Tibial artery (tissue), 4 donors: ENCODE results near the gene AGR2.

Experiments used
- DNase-seq, 2 donors: peaks; one replicate each; pipeline ENCODE4 v3.0.0-alpha.2; 2019
- H3K27ac ChIP-seq, 2 donors: fragments of 200-600 bp; sonication (generic) in 1 of 2; 1 replicate in 1 of 2; 2 replicates in 1 of 2; pipeline ENCODE4 v1.5.1; 2018 to 2019; ENCODE audit warnings: mild to moderate bottlenecking in 1 of 2
- H3K27me3 ChIP-seq, 2 donors: fragments of 200-600 bp; sonication (generic) in 1 of 2; one replicate each; pipeline versions ENCODE4 v1.5.1 to v1.6.0; 2016 to 2019
- H3K36me3 ChIP-seq, 3 donors: fragments of 200-600 bp; sonication (generic) in 2 of 3; one replicate each; pipeline ENCODE4 v1.5.1; 2016 to 2019; ENCODE audit warnings: mild to moderate bottlenecking in 2 of 3
- H3K4me1 ChIP-seq, 4 donors: fragments of 200-600 bp; sonication (generic) in 2 of 4; 1 replicate in 3 of 4; 2 replicates in 1 of 4; pipeline ENCODE4 v1.5.1; 2016 to 2019
- H3K4me3 ChIP-seq, 2 donors: fragments of 200-600 bp; sonication (generic) in 1 of 2; 1 replicate in 1 of 2; 2 replicates in 1 of 2; pipeline ENCODE4 v1.5.1; 2018 to 2019; ENCODE audit warnings: mild to moderate bottlenecking in 2 of 2
- H3K9me3 ChIP-seq, 3 donors: fragments of 200-600 bp; sonication (generic) in 1 of 3; one replicate each; pipeline ENCODE4 v1.5.1; 2016 to 2019
- intact Hi-C: fragments of 100-400 bp; cut with DNase I; formaldehyde crosslinking; loops from one replicate; pipeline ENCODE4 v1.15.0; 2023; ENCODE audit warnings: low total_unique reads
- TF ChIP-seq, protein P1 (sequence below), 2 experiments: fragments of 200-600 bp in 1 of 2; fragments of 450-650 bp in 1 of 2; IDR thresholded peaks; one replicate each; pipeline ENCODE4 v1.5.1; 2017 to 2019; ENCODE audit warnings: antibody characterized with exemption in 2 of 2, mild to moderate bottlenecking in 1 of 2, moderate library complexity in 1 of 2

Gene AGR2

DNA sequence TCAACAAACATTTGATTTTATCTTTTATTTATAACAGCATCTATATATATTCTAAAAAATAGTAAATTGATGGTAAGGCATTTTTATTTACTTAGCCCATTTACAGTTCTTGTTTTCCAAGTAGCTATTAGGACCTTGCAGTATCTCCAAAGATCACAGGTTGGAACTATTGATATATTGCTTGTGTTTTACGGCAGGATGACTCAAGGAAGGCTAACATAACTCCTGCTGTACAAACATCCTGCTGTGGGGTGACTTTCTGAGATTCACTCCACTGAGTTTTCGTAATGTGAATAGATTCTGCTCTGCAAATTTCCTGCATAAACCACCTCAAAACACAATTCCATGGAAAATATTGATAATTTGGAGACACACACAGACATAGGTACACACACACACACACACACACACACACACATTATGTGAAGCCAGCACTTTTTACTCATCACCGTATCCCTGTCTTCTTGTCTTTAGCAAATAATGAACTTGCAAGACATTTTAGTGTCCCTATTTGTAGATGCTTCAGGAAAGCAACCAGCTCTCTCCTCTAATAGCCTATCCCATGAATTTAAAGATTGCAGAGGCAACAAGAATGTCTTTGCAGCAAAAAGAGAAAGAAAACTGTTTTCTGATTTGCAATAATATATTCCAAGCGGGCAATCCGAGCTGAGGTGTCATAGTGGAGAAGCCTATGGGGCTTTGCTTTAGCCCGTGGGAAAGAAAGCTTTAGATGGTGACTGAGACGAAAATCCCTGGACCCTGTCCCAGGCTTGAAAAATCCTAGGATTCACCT is 722 bp downstream of the AGR2 start:
- Histone ChIP-seq H3K4me1 (no peaks in the 10 kb centered on the region), H3K27me3 (no peaks in the 10 kb centered on the region), H3K36me3 (no peaks in the 10 kb centered on the region), H3K4me3 (no peak overlapping the region), H3K9me3 (no peaks in the 10 kb centered on the region), H3K27ac (no peak overlapping the region)
- intact Hi-C loops = no loop called here
- TF ChIP-seq, protein P1, sequence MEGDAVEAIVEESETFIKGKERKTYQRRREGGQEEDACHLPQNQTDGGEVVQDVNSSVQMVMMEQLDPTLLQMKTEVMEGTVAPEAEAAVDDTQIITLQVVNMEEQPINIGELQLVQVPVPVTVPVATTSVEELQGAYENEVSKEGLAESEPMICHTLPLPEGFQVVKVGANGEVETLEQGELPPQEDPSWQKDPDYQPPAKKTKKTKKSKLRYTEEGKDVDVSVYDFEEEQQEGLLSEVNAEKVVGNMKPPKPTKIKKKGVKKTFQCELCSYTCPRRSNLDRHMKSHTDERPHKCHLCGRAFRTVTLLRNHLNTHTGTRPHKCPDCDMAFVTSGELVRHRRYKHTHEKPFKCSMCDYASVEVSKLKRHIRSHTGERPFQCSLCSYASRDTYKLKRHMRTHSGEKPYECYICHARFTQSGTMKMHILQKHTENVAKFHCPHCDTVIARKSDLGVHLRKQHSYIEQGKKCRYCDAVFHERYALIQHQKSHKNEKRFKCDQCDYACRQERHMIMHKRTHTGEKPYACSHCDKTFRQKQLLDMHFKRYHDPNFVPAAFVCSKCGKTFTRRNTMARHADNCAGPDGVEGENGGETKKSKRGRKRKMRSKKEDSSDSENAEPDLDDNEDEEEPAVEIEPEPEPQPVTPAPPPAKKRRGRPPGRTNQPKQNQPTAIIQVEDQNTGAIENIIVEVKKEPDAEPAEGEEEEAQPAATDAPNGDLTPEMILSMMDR (IDR thresholded peaks at IDR 0.05) = no peak
- DNase-seq = no peak

DNA sequence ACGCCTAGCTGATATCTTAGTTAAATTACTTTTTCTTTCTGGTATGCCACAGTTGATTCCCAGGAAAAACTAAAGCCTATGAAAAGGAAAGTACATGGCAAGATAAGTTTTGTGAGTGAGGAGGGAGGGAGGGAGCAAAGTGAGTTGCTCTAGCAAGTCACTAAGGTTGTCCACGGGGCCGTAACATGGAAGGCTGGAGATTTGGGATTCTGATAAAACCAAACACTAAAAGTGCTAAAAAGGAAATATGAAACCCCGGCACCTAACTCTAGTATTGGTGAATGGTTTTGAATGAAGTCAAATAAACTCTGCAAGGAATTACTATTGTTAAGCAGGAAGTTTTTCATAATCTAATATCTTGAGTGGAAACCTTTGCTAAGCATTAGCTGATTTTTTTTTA is 1.7 kb downstream of the AGR2 start:
- Histone ChIP-seq H3K4me1 (no peaks in the 10 kb centered on the region), H3K36me3 (no peaks in the 10 kb centered on the region), H3K27ac (no peak overlapping the region), H3K4me3 (no peak overlapping the region), H3K9me3 (no peaks in the 10 kb centered on the region), H3K27me3 (no peaks in the 10 kb centered on the region)
- TF ChIP-seq, protein P1 (IDR thresholded peaks at IDR 0.05) = no peak
- intact Hi-C loops = no loop called here
- DNase-seq = no peak

DNA sequence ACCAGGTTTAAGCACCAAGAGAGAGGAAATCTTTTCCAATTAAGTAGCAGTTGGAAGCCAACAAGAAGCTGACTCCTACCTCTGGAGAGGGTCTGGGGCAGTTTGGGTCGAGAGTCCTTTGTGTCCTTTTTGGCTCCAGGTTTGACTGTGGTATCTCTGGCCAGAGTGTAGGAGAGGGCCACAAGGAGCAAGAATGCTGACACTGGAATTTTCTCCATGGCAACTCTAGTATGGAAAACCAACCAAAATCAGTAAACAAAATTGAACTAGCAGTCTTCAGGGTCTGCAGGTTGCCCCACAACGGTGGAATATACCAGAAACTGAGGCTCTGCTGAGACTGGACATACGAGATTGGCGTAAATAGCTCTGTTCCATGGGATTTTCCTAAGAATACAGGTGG is 3.2 kb downstream of the AGR2 start:
- intact Hi-C loops = no loop called here
- no peak for DNase-seq
- no peaks in the 10 kb centered on the region for H3K27me3 ChIP-seq
- no peak overlapping the region for H3K4me3 ChIP-seq
- H3K4me1 ChIP-seq = no peaks in the 10 kb centered on the region
- no peaks in the 10 kb centered on the region for H3K9me3 ChIP-seq
- TF ChIP-seq, protein P1 (IDR thresholded peaks at IDR 0.05) = no peak
- no peaks in the 10 kb centered on the region for H3K36me3 ChIP-seq
- H3K27ac ChIP-seq = no peak overlapping the region

DNA sequence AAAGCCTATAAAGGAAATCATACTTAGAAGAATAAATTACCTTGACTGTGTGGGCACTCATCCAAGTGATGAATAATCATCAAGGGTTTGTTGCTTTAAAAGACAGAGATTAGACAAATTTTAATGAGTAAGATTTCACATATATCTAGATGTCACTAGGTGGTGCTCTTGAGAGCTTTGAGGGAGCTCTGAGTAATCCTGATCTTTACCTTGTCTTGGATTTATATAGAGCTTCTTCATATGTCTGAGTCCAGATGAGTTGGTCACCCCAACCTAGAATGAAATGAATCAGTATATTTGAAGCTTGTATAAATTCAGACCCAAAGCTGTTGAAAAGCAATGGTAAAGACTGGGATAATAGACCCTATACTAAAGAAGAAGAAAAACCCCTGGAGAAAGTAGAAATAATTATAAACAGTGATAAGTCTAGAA is 3.7 kb downstream of the AGR2 start:
- intact Hi-C loops = no loop called here
- Histone ChIP-seq H3K4me3 (no peak overlapping the region), H3K36me3 (no peaks in the 10 kb centered on the region), H3K27ac (no peak overlapping the region), H3K9me3 (no peaks in the 10 kb centered on the region), H3K4me1 (no peaks in the 10 kb centered on the region), H3K27me3 (no peaks in the 10 kb centered on the region)
- no peak for DNase-seq
- TF ChIP-seq, protein P1 (IDR thresholded peaks at IDR 0.05) = peak in 1 of 2 experiments; percentile 37

DNA sequence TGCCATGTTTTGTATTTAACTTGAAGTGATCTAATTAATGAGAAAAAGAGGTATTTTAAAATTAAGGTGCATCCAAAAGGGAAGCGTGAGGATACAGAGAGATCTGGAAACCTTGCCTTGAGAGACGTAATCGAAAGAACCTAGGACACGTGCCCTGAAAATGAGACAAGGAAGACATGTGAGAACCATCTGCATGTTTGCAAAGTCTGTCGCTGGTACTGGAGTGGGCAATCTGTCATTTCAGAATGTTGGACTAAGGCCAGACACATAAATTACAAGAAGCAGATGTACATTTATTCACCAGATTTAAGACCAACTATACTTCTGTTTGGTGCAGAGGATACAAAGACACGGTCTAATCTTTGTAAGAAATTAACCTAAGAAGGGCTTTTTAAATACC is 9.2 kb downstream of the AGR2 start:
- no peak overlapping the region for H3K4me3 ChIP-seq
- no peaks in the 10 kb centered on the region for H3K4me1 ChIP-seq
- H3K27ac ChIP-seq = no peak overlapping the region
- H3K9me3 ChIP-seq = no peaks in the 10 kb centered on the region
- no peaks in the 10 kb centered on the region for H3K36me3 ChIP-seq
- no peaks in the 10 kb centered on the region for H3K27me3 ChIP-seq
- intact Hi-C loops = no loop called here
- no peak for DNase-seq
- TF ChIP-seq, protein P1 (IDR thresholded peaks at IDR 0.05) = no peak
